ENCODE results near the gene MICU1. TPM values are rescaled to one million over a fixed set of nuclear protein-coding genes. Genes with fewer than 3 reads are reported as not detected.
A peak's percentile ranks its signal among the peaks of the same experiment; 100 is the strongest.

The MICU1 gene
- total and polyA plus RNA-seq, 2 of the 13 experiments (the other 11 are each of a cell fraction or from before 2014, with no cell fraction given) = 32.5 to 56.1 TPM

DNA sequence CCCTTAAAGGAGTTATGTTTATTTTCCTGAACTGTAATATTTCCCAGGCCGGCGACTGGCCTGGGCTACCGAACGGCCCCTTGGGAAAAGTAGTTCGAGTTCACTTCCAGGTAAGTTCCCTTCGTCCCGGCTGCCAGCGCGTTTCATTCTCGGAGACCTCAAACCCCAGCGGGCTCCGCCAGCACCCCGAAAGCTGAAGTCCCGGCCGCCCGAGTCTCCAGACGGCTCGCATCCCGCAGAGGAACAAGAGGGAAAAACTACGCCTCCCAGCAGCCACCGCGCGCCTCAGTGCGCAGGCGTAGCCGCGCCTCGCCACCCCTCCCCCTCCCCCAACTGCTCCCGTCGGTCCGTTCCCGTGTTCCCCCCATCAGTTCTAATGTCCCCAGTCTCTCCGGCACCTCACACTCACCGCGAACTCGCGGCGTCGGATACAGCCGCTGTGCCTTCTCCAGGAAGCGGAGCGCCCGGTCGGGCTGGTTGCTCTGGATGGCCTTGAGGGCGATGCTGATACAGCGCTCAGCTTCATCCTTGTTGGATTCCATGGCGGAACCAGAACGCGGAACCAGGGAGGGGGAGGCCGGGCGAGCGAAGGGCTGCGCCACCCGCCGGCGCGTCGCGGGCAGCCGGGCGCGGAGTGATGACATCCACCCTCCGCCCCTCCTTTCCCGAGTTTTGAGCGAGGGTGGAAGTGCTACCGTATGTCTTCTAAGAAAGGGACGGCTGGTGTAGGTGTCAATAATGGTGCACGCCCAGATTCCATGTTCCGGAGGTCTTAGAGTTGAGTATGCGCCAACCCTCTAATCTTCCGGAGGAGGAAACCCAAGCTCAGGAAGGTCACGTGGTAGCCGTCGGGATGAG is 271.3 kb downstream of the MICU1 start, which contains the start of gene DNAJB12 (continued):
- TF ChIP-seq KDM6A (CRISPR knock-in tag; IDR thresholded peaks at IDR 0.05; ENCODE audit: low read depth) (no peak), ZNF747 (CRISPR knock-in tag; IDR thresholded peaks at IDR 0.05; ENCODE audit: borderline replicate concordance) (peak; percentile 51), ZNF605 (CRISPR knock-in tag; IDR thresholded peaks at IDR 0.05) (peak; percentile 93), AGO1 (IDR thresholded peaks at IDR 0.05; ENCODE audit: low read depth, low read length, poor library complexity, severe bottlenecking) (peak; percentile 63), ZSCAN20 (CRISPR knock-in tag; IDR thresholded peaks at IDR 0.05; ENCODE audit: borderline replicate concordance) (no peak), IRF1 (CRISPR knock-in tag; IDR thresholded peaks at IDR 0.05; ENCODE audit: low read depth) (no peak), HOXA7 (CRISPR knock-in tag; IDR thresholded peaks at IDR 0.05) (no peak), RFX1 (IDR thresholded peaks at IDR 0.05) (no peak), ZNF616 (CRISPR knock-in tag; IDR thresholded peaks at IDR 0.05; ENCODE audit: low read depth) (peak; percentile 74; the same call in 1 of the 2 replicates), ETV5 (CRISPR knock-in tag; IDR thresholded peaks at IDR 0.05; ENCODE audit: borderline replicate concordance) (peak; percentile 88), SNAPC2 (CRISPR knock-in tag; IDR thresholded peaks at IDR 0.05) (no peak), MAX (IDR thresholded peaks at IDR 0.05) (peak; percentile 78), ZSCAN31 (CRISPR knock-in tag; IDR thresholded peaks at IDR 0.05; ENCODE audit: low read depth) (peak; percentile 44; the same call in 1 of the 2 replicates), YY1 (IDR thresholded peaks at IDR 0.05; ENCODE audit: insufficient read depth, insufficient replicate concordance, low read depth, low read length) (peak; percentile 84), ZBTB10 (CRISPR knock-in tag; IDR thresholded peaks at IDR 0.05; ENCODE audit: borderline replicate concordance) (peak; percentile 43; the same call in 1 of the 2 replicates), MAZ (IDR thresholded peaks at IDR 0.05; ENCODE audit: borderline replicate concordance, low read depth, low read length) (peak; percentile 92), MAZ (CRISPR knock-in tag; IDR thresholded peaks at IDR 0.05; ENCODE audit: low read depth) (peak; percentile 88; the same call in 1 of the 2 replicates), ZNF234 (CRISPR knock-in tag; conservative IDR thresholded peaks at IDR 0.05) (peak; percentile 69; the same call in 1 of the 2 replicates), MBNL3 (CRISPR knock-in tag; conservative IDR thresholded peaks at IDR 0.05) (no peak), FOXP1 (IDR thresholded peaks at IDR 0.05) (0 out of 2 replicates have a peak, but pooled peaks have one; percentile 10), FOXP1 (CRISPR knock-in tag; IDR thresholded peaks at IDR 0.05) (peak; percentile 13; the same call in 1 of the 2 replicates), HNRNPL (IDR thresholded peaks at IDR 0.05; ENCODE audit: low read depth, low read length) (0 out of 2 replicates have a peak, but pooled peaks have one; percentile 59), RBM39 (IDR thresholded peaks at IDR 0.05; ENCODE audit: low read depth, low read length, poor library complexity, severe bottlenecking) (peak; percentile 95), SOX5 (CRISPR knock-in tag; IDR thresholded peaks at IDR 0.05; ENCODE audit: borderline replicate concordance) (peak; percentile 39; the same call in 1 of the 2 replicates)
- TF ChIP-seq, protein P1, sequence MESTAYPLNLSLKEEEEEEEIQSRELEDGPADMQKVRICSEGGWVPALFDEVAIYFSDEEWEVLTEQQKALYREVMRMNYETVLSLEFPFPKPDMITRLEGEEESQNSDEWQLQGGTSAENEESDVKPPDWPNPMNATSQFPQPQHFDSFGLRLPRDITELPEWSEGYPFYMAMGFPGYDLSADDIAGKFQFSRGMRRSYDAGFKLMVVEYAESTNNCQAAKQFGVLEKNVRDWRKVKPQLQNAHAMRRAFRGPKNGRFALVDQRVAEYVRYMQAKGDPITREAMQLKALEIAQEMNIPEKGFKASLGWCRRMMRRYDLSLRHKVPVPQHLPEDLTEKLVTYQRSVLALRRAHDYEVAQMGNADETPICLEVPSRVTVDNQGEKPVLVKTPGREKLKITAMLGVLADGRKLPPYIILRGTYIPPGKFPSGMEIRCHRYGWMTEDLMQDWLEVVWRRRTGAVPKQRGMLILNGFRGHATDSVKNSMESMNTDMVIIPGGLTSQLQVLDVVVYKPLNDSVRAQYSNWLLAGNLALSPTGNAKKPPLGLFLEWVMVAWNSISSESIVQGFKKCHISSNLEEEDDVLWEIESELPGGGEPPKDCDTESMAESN (CRISPR knock-in tag; conservative IDR thresholded peaks at IDR 0.05) = peak; percentile 100

Measured in HepG2 (cell line).